ENCODE results near the gene HEYL. TPM values are rescaled to one million over a fixed set of nuclear protein-coding genes. Genes with fewer than 3 reads are reported as not detected.
A peak's percentile ranks its signal among the peaks of the same experiment; 100 is the strongest.

HEYL gene
- total RNA-seq, 2 donors from 2014 or later, result 28.1 to 35.4 TPM

DNA sequence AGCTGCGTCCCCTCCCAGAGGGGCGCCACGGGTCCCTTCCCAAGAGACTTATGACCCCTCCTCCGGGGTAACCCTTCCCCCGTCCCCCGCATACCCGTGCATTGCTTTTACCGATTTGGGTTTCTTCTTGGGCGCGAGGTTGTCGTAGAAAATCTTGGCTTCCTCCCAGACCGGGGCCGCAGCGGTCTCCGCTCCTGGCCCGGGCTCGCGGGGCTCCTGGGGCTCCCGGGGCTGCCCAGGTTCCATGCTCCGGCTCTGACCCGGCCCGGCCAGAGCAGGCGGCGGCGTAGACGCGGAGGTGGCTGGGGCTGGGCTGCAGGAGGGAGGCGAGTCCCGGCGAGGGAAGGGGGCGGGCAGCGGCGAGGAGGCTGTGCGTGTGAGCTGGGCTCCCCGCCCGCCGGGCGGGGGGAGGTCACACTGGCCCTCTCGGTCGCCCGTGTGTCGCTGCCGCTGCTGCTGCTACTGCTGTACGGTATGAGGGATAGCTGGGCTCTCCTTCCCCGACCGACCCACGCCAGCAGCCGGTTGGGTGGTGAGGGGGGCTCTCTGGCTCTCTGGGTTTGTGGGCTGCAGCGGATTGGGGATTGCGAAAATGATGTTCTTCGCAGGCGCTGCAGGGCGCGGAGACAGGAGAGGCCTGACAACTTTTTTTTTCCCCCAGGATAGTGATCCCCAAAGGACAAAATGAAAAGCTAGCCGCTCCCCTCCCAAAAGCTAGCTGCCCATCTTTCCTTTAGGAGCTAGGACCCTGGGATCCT lies 32.5 kb upstream of the HEYL start, which contains the start of gene NT5C1A:
Gene NT5C1A, minus strand, starts transcription at position 315 of the 758 bp plus-strand sequence. Its CDS starts 69 bp downstream, at position 246.
- Histone ChIP-seq H3K36me3 (no peaks in the 10 kb centered on the region), H3K27me3 (no peaks in the 10 kb centered on the region), H3K4me3 (peak within 1 kb of the TSS; percentile 56 to 64), H3K4me1 (peaks cover 0 to 46% of the 10 kb centered on the region in 2 donors), H3K27ac (peak within 1 kb of the TSS; percentile 69 to 85), H3K9me3 (no peaks in the 10 kb centered on the region)
- TF ChIP-seq, protein P1, sequence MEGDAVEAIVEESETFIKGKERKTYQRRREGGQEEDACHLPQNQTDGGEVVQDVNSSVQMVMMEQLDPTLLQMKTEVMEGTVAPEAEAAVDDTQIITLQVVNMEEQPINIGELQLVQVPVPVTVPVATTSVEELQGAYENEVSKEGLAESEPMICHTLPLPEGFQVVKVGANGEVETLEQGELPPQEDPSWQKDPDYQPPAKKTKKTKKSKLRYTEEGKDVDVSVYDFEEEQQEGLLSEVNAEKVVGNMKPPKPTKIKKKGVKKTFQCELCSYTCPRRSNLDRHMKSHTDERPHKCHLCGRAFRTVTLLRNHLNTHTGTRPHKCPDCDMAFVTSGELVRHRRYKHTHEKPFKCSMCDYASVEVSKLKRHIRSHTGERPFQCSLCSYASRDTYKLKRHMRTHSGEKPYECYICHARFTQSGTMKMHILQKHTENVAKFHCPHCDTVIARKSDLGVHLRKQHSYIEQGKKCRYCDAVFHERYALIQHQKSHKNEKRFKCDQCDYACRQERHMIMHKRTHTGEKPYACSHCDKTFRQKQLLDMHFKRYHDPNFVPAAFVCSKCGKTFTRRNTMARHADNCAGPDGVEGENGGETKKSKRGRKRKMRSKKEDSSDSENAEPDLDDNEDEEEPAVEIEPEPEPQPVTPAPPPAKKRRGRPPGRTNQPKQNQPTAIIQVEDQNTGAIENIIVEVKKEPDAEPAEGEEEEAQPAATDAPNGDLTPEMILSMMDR (IDR thresholded peaks at IDR 0.05), result no peak
- no peak for DNase-seq (ENCODE audit: low spot score)

DNA sequence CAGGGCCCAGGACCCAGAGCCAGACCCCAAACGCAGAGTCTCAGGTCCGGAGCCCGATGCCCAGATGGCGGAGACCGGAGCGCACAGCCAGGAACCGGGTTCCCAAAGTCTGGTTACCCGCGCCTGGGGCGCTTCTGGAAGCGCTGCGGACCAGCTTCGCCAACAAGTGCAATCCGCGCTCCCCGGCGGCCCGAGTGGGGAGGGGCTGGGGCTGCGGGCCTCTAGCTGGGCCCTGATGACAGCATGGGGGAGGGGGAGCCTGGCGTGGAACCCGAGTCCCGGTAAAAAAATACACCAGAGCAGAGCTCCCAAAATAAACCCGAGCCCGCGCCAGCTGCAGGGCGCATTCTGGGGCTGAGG lies 32.0 kb upstream of the HEYL start:
- DNase-seq (ENCODE audit: low spot score), result no peak
- Histone ChIP-seq H3K4me3 (peak overlapping the region; percentile 56 to 64), H3K9me3 (no peaks in the 10 kb centered on the region), H3K27ac (peak overlapping the region; percentile 69 to 85), H3K4me1 (peaks cover 0 to 46% of the 10 kb centered on the region in 2 donors), H3K27me3 (no peaks in the 10 kb centered on the region), H3K36me3 (no peaks in the 10 kb centered on the region)
- TF ChIP-seq, protein P1 (IDR thresholded peaks at IDR 0.05), result no peak

DNA sequence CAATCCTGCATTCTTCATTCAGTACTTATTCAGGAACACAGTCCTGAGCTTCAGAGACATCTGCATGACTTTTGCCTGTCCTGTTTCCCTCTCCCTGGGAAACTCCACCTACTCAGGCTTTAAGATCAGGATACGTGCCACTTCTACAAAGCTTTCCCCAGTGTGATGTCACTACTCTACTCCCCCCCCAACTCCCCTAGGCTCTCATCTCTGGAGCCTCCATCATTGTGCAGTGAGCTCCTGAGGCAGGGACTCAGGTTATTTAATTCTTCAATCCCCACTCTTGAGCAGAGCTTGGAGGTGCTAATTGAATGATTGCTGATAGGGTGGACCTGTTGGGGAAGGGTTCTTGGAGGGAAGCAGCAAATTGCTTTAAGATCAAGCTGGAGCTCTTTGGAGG lies 31.2 kb upstream of the HEYL start:
- Histone ChIP-seq H3K4me3 (peak overlapping the region in 1 of 2 donors; percentile 64), H3K36me3 (no peaks in the 10 kb centered on the region), H3K27ac (peak overlapping the region in 1 of 2 donors; percentile 69), H3K4me1 (peaks cover 0 to 46% of the 10 kb centered on the region in 2 donors), H3K9me3 (no peaks in the 10 kb centered on the region), H3K27me3 (no peaks in the 10 kb centered on the region)
- no peak for DNase-seq (ENCODE audit: low spot score)
- TF ChIP-seq, protein P1 (IDR thresholded peaks at IDR 0.05), result no peak

DNA sequence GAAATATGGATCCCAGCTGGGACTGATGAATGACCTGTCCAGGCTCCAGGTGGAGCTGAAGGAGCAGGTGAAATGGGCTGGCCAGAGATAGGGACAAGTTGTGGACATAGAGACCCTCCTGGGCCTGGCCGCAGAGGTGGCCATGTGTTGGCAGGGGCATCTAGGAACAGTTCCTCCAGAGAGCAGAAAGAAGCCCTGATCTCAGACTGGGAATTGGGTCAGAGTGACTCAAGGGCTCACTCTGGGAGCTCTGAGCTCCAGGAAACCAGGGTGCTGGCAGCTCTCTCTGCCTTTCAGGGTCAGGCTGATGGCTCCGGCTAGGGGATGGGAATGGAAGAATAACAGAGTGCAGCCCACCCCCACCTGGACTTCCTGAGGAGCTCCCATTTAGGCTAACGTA lies 29.5 kb upstream of the HEYL start:
- TF ChIP-seq, protein P1 (IDR thresholded peaks at IDR 0.05), result no peak
- Histone ChIP-seq H3K27me3 (no peaks in the 10 kb centered on the region), H3K36me3 (no peaks in the 10 kb centered on the region), H3K4me1 (peaks cover 0 to 46% of the 10 kb centered on the region in 2 donors), H3K27ac (no peak overlapping the region), H3K4me3 (no peak overlapping the region), H3K9me3 (no peaks in the 10 kb centered on the region)
- DNase-seq (ENCODE audit: low spot score), result no peak

DNA sequence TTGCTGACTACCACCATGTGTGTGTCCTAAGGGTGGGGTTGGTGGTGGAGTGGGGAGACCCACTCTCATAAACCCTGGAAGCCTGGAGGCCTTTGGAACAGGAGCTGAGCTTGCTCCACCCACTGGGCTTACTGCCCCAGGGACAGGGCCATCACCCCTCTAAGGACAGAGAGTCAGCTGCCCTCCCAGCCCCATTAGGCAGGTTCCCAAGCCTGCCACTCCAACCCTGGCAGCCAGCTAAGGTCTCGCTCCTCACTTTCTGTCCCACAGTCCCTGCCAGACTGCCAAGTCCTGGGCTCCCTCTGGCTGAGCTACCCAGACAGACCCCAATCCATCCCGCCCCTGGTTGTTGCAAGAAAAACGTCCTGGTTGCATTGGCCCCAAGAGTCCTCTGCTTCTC lies 28.7 kb upstream of the HEYL start:
- TF ChIP-seq, protein P1 (IDR thresholded peaks at IDR 0.05), result peak in 1 of 2 donors; percentile 9
- no peak for DNase-seq (ENCODE audit: low spot score)
- H3K27ac ChIP-seq, result peak overlapping the region in 1 of 2 donors; percentile 38
- no peaks in the 10 kb centered on the region for H3K9me3 ChIP-seq
- H3K4me1 ChIP-seq, result peaks cover 0 to 46% of the 10 kb centered on the region in 2 donors
- no peak overlapping the region for H3K4me3 ChIP-seq
- no peaks in the 10 kb centered on the region for H3K27me3 ChIP-seq
- H3K36me3 ChIP-seq, result no peaks in the 10 kb centered on the region

Data from right atrium auricular region (tissue), 2 donors.